Left lung (tissue), 10 donors: ENCODE data around the gene ANGPTL7. TPM values are rescaled to one million over a fixed set of nuclear protein-coding genes. Genes with fewer than 3 reads are reported as not detected.
A peak's percentile ranks its signal among the peaks of the same experiment; 100 is the strongest.
"Not testable (repeated sequence)": the region's sequence is repeated elsewhere in the genome, so short reads cannot be mapped to it uniquely, and the experiment has no call there.

ENCODE experiments used
- ATAC-seq: fragments of 200-7000 bp; cut with Tn5 transposase; one replicate; pipeline ENCODE4 v1.9.1; 2020; ENCODE audit warnings: moderate library complexity
- DNase-seq, 4 donors: peaks; one replicate each; pipeline ENCODE4 v3.0.0-alpha.2; 2013 to 2020
- H3K27ac ChIP-seq, 2 donors: fragments of 200-600 bp; sonication (generic) in 1 of 2; one replicate each; pipeline versions ENCODE4 v1.5.0 to v1.8.0; 2020 to 2021
- H3K27me3 ChIP-seq, 2 donors: fragments of 200-600 bp; sonication (generic) in 1 of 2; one replicate each; pipeline versions ENCODE4 v1.5.0 to v1.8.0; 2020 to 2021
- H3K36me3 ChIP-seq, 2 donors: fragments of 200-600 bp; sonication (generic) in 1 of 2; one replicate each; pipeline versions ENCODE4 v1.5.0 to v1.8.0; 2020 to 2021
- H3K4me1 ChIP-seq, 2 donors: fragments of 200-600 bp; one replicate each; pipeline ENCODE4 v1.8.0; 2021
- H3K4me3 ChIP-seq, 2 donors: fragments of 200-600 bp; sonication (generic) in 1 of 2; one replicate each; pipeline versions ENCODE4 v1.5.0 to v1.8.0; 2020 to 2021; ENCODE audit warnings: mild to moderate bottlenecking in 1 of 2
- H3K9me3 ChIP-seq, 2 donors: fragments of 200-600 bp; sonication (generic) in 1 of 2; one replicate each; pipeline versions ENCODE4 v1.5.0 to v1.8.0; 2020 to 2021
- intact Hi-C, 2 donors: fragments of 100-400 bp; cut with DNase I; formaldehyde crosslinking; loops; one replicate each; pipeline versions ENCODE4 v1.11.2 to v1.14.2; 2022
- polyA plus RNA-seq, 6 donors: library from polyadenylated mRNA; unstranded; fragments of 120-200 nt; gene quantifications; one replicate each; pipeline ENCODE4 v1.2.1, GENCODE V29; 2013; ENCODE audit not compliant: insufficient read length in 6 of 6
- total RNA-seq, 2 donors: library from RNA; stranded (reverse); fragmentation: NEBNext Ultra II Directional; extraction: Animal tissue kit (Norgen Biotek cat#: 25700); gene quantifications; one replicate each; pipeline ENCODE4 v1.2.1, GENCODE V29; 2021
- TF ChIP-seq, protein P1 (sequence below), 2 donors: fragments of 200-600 bp; sonication (generic) in 1 of 2; IDR thresholded peaks; one replicate each; pipeline versions ENCODE4 v1.5.0 to v1.8.0; 2021; ENCODE audit warnings: antibody characterized with exemption in 2 of 2
- donor health status: DM: no; HTN: yes; CAD: no.
- donor health status: DM: no; HTN: no; CAD: no.

ANGPTL7 gene
- total and polyA plus RNA-seq, 8 donors: 0.07 to 1.6 (median 0.20) TPM

DNA sequence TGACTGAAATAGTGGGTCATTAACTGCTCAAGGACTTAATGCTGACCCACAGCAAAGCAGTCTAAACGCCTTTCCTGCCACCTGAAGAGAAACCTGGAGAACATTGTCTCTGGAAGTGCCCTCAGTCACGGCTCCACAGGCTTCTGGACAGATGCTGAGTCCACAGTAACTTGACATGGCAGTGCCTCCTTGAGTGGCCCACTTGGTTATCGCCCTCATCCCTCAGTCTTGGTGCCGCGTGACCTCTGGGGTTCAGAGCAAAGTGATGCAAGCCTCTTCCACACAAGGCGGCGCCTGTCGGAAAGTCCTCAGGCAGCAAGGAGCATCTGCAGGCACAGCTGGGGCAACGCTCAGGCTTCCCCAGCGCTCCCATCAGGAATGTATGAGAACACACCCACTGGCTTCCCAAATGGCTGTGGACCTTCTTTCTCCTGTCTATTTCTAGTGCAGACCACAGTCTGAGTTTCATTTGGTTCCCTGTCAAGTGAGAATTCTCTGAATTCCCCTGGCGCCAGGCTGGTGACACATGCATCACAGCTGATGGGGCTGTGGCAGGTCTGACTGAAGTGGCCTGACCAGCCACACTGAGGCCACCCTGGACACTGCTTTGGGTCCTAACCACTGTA, 13.0 kb upstream of the ANGPTL7 start:
- no peak overlapping the region for H3K27ac ChIP-seq
- no peak for DNase-seq
- no peaks in the 10 kb centered on the region for H3K27me3 ChIP-seq
- ATAC-seq: peak; percentile 54
- TF ChIP-seq, protein P1, sequence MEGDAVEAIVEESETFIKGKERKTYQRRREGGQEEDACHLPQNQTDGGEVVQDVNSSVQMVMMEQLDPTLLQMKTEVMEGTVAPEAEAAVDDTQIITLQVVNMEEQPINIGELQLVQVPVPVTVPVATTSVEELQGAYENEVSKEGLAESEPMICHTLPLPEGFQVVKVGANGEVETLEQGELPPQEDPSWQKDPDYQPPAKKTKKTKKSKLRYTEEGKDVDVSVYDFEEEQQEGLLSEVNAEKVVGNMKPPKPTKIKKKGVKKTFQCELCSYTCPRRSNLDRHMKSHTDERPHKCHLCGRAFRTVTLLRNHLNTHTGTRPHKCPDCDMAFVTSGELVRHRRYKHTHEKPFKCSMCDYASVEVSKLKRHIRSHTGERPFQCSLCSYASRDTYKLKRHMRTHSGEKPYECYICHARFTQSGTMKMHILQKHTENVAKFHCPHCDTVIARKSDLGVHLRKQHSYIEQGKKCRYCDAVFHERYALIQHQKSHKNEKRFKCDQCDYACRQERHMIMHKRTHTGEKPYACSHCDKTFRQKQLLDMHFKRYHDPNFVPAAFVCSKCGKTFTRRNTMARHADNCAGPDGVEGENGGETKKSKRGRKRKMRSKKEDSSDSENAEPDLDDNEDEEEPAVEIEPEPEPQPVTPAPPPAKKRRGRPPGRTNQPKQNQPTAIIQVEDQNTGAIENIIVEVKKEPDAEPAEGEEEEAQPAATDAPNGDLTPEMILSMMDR (IDR thresholded peaks at IDR 0.05): no peak
- peaks cover 0 to 3% of the 10 kb centered on the region in 2 donors for H3K4me1 ChIP-seq
- intact Hi-C loops: no loop called here
- peaks cover 0 to 38% of the 10 kb centered on the region in 2 donors for H3K36me3 ChIP-seq
- no peak overlapping the region for H3K4me3 ChIP-seq
- H3K9me3 ChIP-seq: no peaks in the 10 kb centered on the region

DNA sequence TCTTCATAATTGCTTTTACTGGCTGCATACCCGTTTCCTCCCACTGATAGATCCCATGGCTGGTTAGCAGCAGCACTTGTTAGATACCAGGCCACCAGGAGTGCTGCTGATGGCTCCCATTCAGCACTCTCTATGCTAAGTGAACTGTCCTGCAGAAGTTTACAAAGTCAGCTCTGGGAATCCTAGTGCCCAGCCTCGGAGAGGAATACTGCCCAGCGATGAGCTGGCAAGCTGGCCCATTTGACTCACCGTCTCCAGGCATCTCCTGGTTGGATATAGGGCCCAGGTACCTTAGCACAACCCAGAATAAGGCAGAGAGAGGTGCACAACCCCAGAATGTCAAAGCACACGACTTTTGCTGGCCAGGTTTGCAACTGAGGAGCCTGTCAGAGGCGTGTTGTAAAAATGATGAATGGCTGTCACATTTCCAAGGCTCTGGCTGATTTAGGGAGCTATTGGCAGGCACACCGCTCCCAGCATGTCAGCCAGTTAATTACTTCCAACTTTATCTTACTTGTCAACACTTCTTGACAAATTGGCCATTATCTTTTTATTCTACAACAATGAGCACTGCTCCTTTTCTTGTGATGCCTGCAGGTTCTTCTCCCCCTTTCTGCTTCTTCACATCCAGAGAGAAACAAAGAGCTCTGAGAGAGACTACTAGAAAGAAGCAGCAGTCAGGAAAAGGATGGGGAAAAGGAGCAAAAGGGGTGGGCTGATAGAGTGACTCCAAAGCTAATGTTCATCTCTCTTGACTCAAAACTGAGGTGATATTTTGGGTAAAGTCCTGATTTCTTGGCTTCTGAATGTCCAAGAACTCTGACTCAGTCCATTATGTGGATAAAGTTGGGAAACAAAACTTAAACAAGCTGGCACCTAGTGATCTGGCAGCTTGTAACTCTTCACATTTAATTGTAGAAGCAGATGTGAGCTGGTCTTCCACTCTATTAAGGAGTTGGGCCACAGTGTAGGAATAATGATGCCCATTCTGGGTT, 10.8 kb upstream of the ANGPTL7 start:
- H3K4me1 ChIP-seq: peaks cover 0 to 3% of the 10 kb centered on the region in 2 donors
- ATAC-seq (no peak), DNase-seq (no peak)
- intact Hi-C loops: no loop called here
- no peak overlapping the region for H3K4me3 ChIP-seq
- TF ChIP-seq, protein P1 (IDR thresholded peaks at IDR 0.05): no peak
- H3K9me3 ChIP-seq: no peaks in the 10 kb centered on the region
- no peaks in the 10 kb centered on the region for H3K27me3 ChIP-seq
- no peak overlapping the region for H3K27ac ChIP-seq
- H3K36me3 ChIP-seq: peaks cover 0 to 58% of the 10 kb centered on the region in 2 donors

DNA sequence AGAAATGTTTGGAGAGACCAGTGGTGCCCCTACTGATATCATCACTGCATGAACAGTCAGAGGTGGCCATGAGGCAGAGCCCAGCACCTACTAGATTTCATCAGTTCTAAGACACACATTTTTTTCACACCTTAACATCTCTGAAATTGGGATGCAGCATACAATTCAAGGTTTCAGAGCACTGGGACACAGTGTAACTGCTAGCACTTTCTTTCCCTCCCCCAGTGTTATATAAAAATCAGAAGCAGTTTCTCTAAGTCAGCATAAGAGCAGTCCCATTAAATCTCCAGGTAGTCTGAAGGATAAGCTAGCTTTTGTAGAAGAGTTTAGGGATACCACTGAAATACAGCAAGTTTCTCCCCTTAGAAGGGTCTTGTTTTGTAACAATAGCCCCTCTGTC, 10.0 kb upstream of the ANGPTL7 start:
- no peak overlapping the region for H3K4me3 ChIP-seq
- H3K27ac ChIP-seq: no peak overlapping the region
- intact Hi-C loops: no loop called here
- no peaks in the 10 kb centered on the region for H3K9me3 ChIP-seq
- H3K36me3 ChIP-seq: peaks cover 0 to 66% of the 10 kb centered on the region in 2 donors
- TF ChIP-seq, protein P1 (IDR thresholded peaks at IDR 0.05): no peak
- DNase-seq: no peak
- no peak for ATAC-seq
- no peaks in the 10 kb centered on the region for H3K27me3 ChIP-seq
- peaks cover 0 to 3% of the 10 kb centered on the region in 2 donors for H3K4me1 ChIP-seq

GRCh38 chr1:11179749-11180148, 9.4 kb upstream of the ANGPTL7 start:
- H3K9me3 ChIP-seq, H3K4me3 ChIP-seq, intact Hi-C loops, H3K4me1 ChIP-seq, H3K27ac ChIP-seq, H3K27me3 ChIP-seq, DNase-seq: not testable (repeated sequence)
- H3K36me3 ChIP-seq: peaks cover 0 to 71% of the 10 kb centered on the region in 2 donors
- peak; percentile 27 for ATAC-seq

- H3K27ac ChIP-seq: no peak overlapping the region
- H3K9me3 ChIP-seq: no peaks in the 10 kb centered on the region
- intact Hi-C loops: no loop called here
- peaks cover 0 to 3% of the 10 kb centered on the region in 2 donors for H3K4me1 ChIP-seq
- H3K4me3 ChIP-seq: no peak overlapping the region
- no peak for DNase-seq
- H3K27me3 ChIP-seq: no peaks in the 10 kb centered on the region
- ATAC-seq: peak; percentile 17
- H3K36me3 ChIP-seq: peaks cover 0 to 77% of the 10 kb centered on the region in 2 donors
- TF ChIP-seq, protein P1 (IDR thresholded peaks at IDR 0.05): no peak
Observed at GRCh38 chr1:11180342-11180744, 8.8 kb upstream of the ANGPTL7 start.
